Nephron (organoid): ENCODE measurements around the gene HOATZ.

Source experiments
- H3K27ac Mint-ChIP-seq, 3 experiments: 2 replicates each; pipeline ENCODE4 v1.8.0; 2020; ENCODE audit warnings: mixed read lengths in 3 of 3, mild to moderate bottlenecking in 2 of 3, moderate library complexity in 1 of 3
- H3K27me3 Mint-ChIP-seq: 2 replicates; pipeline ENCODE4 v1.8.0; 2021; ENCODE audit warnings: low read depth, mild to moderate bottlenecking, moderate library complexity, mixed read lengths
- H3K36me3 Mint-ChIP-seq: 2 replicates; pipeline ENCODE4 v1.8.0; 2020; ENCODE audit warnings: low read depth, mixed read lengths
- H3K4me1 Mint-ChIP-seq: 2 replicates; pipeline ENCODE4 v1.8.0; 2020; ENCODE audit warnings: mixed read lengths
- H3K4me3 Mint-ChIP-seq, 3 experiments: 2 replicates each; pipeline ENCODE4 v1.8.0; 2020; ENCODE audit warnings: mild to moderate bottlenecking in 3 of 3, mixed read lengths in 3 of 3, moderate library complexity in 2 of 3
- H3K9me3 Mint-ChIP-seq: 2 replicates; pipeline ENCODE4 v1.8.0; 2020; ENCODE audit warnings: mixed read lengths
- TF ChIP-seq, protein P1 (sequence below), 3 experiments: fragments of 200-600 bp; sonication (generic); IDR thresholded peaks; one replicate each; pipeline ENCODE4 v1.5.0; 2021; ENCODE audit warnings: antibody characterized with exemption in 3 of 3; ENCODE audit not compliant: unreplicated experiment in 3 of 3

HOATZ gene

DNA sequence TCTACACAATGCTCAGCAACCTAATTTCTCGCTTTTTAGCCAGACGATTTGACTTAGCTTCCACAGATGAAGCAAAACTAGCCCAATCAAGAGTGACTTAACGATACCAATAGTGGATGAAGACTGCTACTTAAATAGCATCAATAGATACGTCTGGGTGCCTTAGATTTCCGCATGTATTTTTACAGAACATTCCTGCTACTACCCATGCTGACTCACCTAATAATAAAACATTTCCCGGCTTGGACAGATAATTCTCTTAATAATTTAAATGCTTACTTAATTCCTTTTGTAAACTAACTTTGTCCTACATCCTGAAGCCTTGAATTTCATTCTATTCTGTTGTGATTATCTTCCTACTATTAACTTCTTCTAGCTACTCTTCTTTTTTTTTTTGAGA is 20.7 kb downstream of the HOATZ start:
- Mint-ChIP-seq H3K4me1 (peaks cover 9% of the 10 kb centered on the region), H3K27me3 (peaks cover 56% of the 10 kb centered on the region), H3K36me3 (no peaks in the 10 kb centered on the region), H3K9me3 (no peaks in the 10 kb centered on the region), H3K4me3 (no peak overlapping the region), H3K27ac (no peak overlapping the region)
- TF ChIP-seq, protein P1, sequence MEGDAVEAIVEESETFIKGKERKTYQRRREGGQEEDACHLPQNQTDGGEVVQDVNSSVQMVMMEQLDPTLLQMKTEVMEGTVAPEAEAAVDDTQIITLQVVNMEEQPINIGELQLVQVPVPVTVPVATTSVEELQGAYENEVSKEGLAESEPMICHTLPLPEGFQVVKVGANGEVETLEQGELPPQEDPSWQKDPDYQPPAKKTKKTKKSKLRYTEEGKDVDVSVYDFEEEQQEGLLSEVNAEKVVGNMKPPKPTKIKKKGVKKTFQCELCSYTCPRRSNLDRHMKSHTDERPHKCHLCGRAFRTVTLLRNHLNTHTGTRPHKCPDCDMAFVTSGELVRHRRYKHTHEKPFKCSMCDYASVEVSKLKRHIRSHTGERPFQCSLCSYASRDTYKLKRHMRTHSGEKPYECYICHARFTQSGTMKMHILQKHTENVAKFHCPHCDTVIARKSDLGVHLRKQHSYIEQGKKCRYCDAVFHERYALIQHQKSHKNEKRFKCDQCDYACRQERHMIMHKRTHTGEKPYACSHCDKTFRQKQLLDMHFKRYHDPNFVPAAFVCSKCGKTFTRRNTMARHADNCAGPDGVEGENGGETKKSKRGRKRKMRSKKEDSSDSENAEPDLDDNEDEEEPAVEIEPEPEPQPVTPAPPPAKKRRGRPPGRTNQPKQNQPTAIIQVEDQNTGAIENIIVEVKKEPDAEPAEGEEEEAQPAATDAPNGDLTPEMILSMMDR (IDR thresholded peaks at IDR 0.05; ENCODE audit: unreplicated experiment in 3 of 3), result no peak

DNA sequence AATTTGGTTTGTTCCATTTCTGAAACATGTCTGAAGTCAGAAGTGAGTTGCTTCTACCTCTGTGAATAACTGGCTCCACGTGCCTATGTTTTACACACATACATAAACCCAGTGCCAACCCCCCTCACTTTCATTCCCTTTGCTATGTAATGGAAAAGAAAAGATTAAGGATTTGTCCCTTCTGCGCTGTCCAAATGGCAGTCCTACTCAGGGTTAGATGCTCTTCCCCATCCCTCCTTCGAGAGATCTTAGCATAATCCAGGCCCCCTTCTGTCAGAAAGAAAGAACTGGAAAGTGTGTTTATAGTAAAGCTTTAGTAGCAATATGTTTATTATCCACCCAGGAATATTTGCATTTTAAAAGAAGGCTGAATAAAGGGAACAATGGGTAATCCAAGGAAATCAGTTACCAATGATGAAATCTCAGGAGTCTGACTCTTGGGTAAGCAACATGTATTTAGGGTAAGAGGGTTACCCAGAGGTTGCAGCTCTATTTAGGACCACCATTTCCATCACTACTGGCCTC is 22.8 kb downstream of the HOATZ start:
- TF ChIP-seq, protein P1 (IDR thresholded peaks at IDR 0.05; ENCODE audit: unreplicated experiment in 3 of 3), result no peak
- Mint-ChIP-seq H3K27ac (no peak overlapping the region), H3K9me3 (no peaks in the 10 kb centered on the region), H3K4me3 (no peak overlapping the region), H3K27me3 (peaks cover 65% of the 10 kb centered on the region), H3K36me3 (no peaks in the 10 kb centered on the region), H3K4me1 (peaks cover 15% of the 10 kb centered on the region)

DNA sequence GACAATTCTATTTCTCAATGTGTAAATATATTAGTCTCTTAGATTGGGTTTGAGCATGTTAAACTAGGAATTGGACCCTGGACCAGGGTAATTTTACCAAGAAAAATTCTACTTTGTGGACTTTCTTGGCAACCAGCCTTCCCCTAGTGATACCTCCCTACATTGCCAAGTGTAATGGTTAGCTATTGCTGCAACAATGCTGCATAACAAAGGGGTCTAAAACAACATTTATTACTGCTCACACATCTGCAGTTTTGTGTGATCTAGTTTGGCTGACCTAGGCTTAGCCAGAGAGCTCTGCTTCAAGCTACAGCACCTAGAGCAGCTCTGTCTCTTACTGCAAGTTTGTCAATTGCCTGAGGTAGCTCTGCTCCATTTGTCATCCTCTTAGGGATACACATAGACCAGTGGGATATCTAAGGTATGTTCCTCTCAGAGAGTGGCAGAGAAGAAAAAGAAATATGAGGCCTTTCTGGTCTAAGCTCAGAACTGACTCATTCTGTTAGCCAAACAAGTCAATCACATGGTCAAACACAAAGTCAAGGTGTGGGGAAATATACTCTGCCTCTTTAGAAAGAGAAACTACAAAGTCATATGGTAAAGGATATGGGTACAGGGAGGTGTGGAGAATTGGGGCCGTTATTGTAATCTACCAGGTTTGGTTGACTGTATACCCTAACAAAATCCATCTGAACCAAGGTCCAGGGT is 24.0 kb downstream of the HOATZ start:
- no peak overlapping the region for H3K27ac Mint-ChIP-seq

DNA sequence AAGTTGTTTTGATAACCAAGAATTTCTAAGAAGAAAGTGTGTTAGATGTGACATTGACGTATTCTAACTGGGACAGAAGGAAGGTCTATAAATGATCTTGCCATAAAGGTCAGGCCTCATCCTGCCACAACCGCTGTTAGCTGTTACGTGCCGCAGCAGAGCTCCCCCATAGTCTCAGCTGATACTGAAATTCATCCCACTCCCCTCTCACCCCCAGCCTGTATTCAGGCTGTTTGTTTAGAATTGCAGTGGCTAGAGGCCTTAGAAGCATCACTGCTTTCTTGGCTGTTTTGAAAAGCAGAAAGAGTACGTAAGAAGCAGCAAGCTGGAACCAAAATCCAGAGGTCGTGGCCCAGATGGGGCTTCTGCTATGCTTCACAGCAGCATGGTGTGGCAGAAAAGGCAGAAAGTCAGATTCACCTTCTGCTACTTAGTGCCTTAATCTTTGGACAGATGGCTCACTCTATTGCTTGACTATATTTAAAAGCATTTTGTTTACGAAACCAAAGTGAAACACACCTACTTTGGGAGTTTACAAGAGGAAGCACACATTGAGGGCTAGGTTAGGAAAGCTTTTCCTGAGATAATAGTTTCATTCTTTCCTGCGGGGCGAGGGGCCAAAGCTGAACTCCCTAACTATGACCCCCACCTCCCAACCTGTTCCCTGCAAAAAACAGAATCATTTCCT is 25.0 kb downstream of the HOATZ start:
- Mint-ChIP-seq H3K27me3 (peaks cover 78% of the 10 kb centered on the region), H3K9me3 (no peaks in the 10 kb centered on the region), H3K4me3 (peak overlapping the region; percentile 63 to 77 (median 74)), H3K36me3 (no peaks in the 10 kb centered on the region), H3K27ac (no peak overlapping the region), H3K4me1 (peaks cover 15% of the 10 kb centered on the region)
- TF ChIP-seq, protein P1 (IDR thresholded peaks at IDR 0.05; ENCODE audit: unreplicated experiment in 3 of 3), result no peak

More for the DNA sequence above, 24.0 kb downstream of the HOATZ start:
- Mint-ChIP-seq H3K27me3 (peaks cover 77% of the 10 kb centered on the region), H3K9me3 (no peaks in the 10 kb centered on the region), H3K4me1 (peaks cover 15% of the 10 kb centered on the region), H3K4me3 (peak overlapping the region; percentile 14 to 74 (median 36)), H3K36me3 (no peaks in the 10 kb centered on the region)
- TF ChIP-seq, protein P1 (IDR thresholded peaks at IDR 0.05; ENCODE audit: unreplicated experiment in 3 of 3), result no peak

DNA sequence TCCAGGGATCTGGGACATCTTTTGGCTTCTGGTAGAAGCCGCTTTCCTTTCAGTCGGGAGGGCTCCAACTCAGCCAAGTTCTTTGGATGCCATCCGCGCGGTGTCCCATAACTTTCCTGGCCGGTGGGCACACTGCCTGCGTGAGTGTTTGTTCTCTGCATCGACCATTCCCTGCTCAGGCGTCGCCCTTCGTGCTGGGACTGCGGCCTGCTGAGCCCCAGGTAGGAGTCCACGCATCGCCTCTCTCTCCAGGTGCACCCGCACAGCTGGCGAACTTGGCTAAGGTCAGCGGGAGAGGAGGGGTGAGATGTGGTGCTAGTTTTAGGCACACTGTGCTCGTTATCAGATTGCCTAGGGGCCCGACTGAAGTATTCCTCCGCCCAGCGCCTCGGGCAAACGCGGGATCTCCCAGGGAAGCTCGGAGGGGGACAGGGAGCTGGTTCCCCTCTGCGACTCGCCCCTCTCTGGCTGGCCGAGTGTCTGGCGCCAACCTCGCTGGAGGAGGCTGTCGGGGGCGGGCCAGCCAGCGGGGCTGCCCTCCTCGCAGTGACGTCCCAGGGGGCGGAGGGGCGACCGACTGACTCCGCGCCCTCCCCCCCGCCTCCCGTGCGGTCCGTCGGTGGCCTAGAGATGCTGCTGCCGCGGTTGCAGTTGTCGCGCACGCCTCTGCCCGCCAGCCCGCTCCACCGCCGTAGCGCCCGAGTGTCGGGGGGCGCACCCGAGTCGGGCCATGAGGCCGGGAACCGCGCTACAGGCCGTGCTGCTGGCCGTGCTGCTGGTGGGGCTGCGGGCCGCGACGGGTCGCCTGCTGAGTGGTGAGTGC is 25.7 kb downstream of the HOATZ start, which contains the start of gene LAYN:
LAYN (plus strand) TSS at position 607 of the 823 bp plus-strand sequence; CDS start at position 731, 124 bp downstream.
- H3K27me3 Mint-ChIP-seq, result peaks cover 75% of the 10 kb centered on the region
- H3K4me3 Mint-ChIP-seq, result peak within 1 kb of the TSS; percentile 85 to 92 (median 86)
- H3K36me3 Mint-ChIP-seq, result no peaks in the 10 kb centered on the region
- peak within 1 kb of the TSS; percentile 27 to 73 (median 70) for H3K27ac Mint-ChIP-seq
- H3K9me3 Mint-ChIP-seq, result no peaks in the 10 kb centered on the region
- peaks cover 15% of the 10 kb centered on the region for H3K4me1 Mint-ChIP-seq
- TF ChIP-seq, protein P1 (IDR thresholded peaks at IDR 0.05; ENCODE audit: unreplicated experiment in 3 of 3), result no peak
